Hematopoietic multipotent progenitor cell (in vitro differentiated cells): ENCODE measurements around the gene UFM1. TPM values are rescaled to one million over a fixed set of nuclear protein-coding genes. Genes with fewer than 3 reads are reported as not detected.
"Not testable (repeated sequence)": the region's sequence is repeated elsewhere in the genome, so short reads cannot be mapped to it uniquely, and the experiment has no call there.

Experiments
- DNase-seq, 3 donors: peaks; one replicate each; pipeline ENCODE4 v3.0.0-alpha.2; 2011 to 2015; ENCODE audit warnings: low read depth in 2 of 3, low spot score in 2 of 3
- total RNA-seq: library from RNA; depleted of rRNA; stranded (reverse); fragments of >200 nt; gene quantifications from one replicate; pipeline ENCODE4 v1.2.3, GENCODE V29; 2012

Gene UFM1
- total RNA-seq: 22.4 TPM

DNA sequence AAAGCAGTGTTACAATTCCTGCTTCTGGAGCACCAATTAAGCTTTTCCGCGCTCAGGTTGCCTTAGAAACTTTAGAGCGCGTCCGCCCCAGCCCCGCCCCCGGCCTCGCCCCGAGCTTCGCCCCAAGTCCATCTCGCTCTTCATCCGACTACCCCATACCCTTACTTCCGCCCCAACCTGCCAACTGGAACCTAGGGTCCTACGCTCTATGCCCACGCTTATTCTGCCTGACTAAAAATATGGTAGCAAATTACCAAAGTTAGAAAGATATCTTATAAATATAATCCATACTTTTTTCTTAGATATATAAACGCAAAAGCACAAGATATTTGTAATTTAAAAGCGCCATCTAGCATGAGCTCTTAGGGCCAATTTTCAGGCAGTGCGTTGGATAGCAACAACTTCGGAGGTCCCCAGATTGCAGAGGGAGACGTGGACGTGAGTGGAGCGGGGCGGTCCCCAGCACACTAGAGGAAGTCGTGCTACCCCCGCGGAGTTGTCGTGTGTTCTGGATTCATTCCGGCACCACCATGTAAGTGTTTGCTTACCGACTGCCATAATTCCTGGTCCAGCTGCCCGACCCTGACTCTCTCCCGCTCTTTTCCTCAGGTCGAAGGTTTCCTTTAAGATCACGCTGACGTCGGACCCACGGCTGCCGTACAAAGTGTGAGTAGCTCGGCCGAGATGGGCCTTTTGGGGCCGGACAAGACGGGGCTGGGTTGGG lies at the start of gene UFM1:
UFM1 (plus strand) TSS at position 462 of the 724 bp plus-strand sequence; CDS start at position 531, 69 bp downstream.
- DNase-seq: peak; percentile 82 to 97 (median 92)

DNA sequence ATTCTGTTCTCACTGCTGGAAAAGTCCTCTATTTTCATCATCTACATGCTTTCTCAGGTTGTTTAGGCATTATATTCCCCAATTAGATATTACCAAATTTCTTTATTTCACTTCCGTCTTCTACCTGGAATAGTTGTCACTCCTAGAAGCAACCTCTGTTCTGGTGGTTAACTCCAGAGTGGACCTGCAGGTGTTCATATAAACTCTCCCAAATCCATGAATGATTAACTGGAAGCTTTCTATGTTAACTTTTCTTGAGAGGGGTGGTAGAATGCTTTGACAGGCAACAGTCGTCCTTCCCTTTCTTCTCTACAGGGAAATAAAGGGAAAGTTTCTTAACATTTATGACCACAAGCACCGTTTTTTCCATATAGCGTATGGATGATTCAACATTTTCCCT lies 48.4 kb upstream of the UFM1 start:
- DNase-seq: no peak

- no peak for DNase-seq
Observed at GRCh38 chr13:38303816-38304320, 45.8 kb upstream of the UFM1 start.

- DNase-seq: no peak
Observed at GRCh38 chr13:38308736-38309135, 40.9 kb upstream of the UFM1 start.

DNA sequence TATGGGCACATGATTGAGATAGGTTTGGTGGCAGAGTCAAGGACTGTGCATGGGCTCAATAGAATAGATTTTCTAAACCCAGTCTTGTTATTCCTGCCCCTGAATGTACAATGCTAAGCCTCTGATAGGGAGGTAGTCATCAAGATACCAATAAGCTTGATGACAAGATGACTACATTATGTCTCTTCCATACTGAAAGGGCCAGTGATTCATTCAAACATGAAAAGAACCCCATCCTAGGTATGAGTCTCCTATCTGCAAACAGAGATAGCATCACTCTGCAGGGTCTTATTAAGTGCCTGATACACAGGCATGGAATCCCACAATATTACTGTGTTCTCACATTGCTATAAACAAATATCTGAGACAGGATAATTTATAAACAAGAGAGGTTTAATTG lies 40.3 kb upstream of the UFM1 start:
- DNase-seq: no peak

- DNase-seq: not testable (repeated sequence)
Observed at GRCh38 chr13:38311175-38311574, 38.5 kb upstream of the UFM1 start.

DNA sequence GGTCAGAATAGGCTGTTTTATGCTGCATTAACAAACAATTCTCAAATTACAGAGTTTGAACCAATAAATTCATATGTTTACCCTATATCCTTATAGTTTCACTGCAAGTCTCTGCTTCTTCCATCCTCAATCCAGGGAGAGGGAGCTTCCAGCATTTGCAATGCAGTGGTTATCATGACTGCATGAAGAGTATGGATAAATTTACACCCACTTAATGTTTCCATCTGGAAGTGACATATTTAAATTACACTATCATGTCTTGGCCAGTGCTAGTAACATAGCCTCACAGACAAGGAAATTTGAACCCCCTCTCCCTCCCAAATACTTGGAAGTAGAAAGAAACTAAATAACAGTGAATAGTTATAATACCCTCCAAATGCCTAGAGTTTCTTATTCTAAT lies 33.5 kb upstream of the UFM1 start:
- no peak for DNase-seq

DNA sequence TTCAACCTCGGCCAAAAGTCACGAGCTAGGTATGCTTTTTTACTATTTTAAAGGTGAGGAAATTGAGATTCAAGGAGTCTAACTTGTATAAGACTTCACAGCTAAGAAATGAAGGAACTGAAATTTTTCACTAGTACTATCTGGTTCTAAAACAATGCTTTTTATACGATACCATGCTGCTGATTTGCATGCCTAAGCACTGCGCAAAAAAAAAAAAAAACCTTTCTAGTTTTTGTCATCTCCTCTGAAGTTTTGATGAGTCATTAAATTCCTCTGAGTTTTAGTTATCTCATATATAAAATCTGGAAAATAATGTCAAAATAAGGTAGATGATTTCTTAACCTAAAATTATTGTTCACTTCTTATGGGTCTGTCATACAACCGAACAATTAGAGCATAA lies 28.0 kb upstream of the UFM1 start:
- DNase-seq: no peak

- DNase-seq: no peak
Observed at GRCh38 chr13:38325426-38325825, 24.2 kb upstream of the UFM1 start.

DNA sequence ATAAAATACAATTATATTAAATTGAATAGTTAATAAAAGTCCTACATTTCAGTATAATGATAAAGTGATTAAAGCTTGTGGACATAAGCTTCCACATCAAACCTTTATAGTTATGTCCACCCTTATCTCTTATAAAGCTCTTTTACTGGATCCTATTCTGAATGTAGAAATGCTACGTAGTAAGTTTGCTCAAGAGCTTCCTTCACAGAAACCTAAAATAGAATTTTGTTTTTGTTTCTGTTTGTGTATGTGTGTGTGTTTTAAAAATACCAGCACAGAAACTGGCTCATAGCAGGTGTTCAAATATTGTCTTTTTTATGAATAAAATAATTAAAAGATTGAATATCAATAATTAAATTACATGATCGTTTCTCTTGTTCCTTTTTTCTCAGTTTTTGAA lies 21.0 kb upstream of the UFM1 start:
- DNase-seq: no peak

DNA sequence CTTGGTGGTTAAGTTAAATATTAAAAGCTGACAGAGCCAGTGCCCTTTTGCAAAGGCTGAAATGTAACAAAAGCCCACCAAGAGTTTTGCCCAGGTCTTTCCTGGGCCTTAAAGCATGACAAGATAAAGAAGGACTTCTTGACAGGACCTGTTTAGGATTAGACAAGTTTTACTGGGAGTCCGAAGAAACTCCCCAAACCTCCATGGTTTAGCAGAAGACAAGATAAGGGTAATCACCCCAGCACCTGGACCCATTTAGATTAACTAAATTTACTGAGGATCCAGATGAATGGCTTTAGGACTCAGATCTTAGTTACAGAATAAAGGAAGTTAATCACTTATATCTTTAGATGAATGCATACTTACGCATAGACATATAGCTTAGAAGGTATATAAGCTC lies 14.8 kb upstream of the UFM1 start:
- DNase-seq: no peak

GRCh38 chr13:38338089-38338488 lies 11.6 kb upstream of the UFM1 start:
- DNase-seq: no peak

- DNase-seq: no peak
Observed at GRCh38 chr13:38340624-38341023, 9.0 kb upstream of the UFM1 start.

GRCh38 chr13:38341149-38341692 lies 8.4 kb upstream of the UFM1 start:
- peak in 2 of 3 donors; percentile 14 to 60 for DNase-seq

- no peak for DNase-seq
Observed at GRCh38 chr13:38346764-38347163, 2.9 kb upstream of the UFM1 start.

DNA sequence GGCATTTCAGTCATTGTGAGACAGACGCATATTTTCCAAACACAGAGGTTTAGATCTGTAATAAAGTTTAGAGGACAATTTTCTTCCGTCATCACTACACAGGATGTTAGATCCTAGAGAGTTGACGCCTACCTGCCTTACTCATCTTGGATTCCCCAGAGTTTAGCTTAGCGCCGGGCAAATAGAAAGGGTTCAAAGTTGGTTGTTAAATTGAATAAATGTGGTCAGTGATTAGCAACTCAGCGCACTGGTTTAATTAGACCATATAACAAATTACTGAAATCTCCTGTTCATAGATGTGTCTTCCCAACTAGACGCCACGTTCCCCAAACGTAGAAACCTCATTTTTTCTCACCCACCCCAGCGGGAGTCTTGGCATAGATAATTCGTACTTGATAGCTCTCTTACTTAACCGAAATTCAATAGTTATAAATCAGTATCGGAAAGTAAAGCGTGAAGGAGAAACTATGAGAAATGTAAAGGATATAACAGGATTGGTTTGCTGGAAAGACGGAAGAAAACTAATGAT lies 726 bp upstream of the UFM1 start:
- no peak for DNase-seq

GRCh38 chr13:38350114-38350617 lies 515 bp downstream of the UFM1 start:
- peak in 2 of 3 donors; percentile 57 to 67 for DNase-seq

GRCh38 chr13:38355595-38356119 lies 6.0 kb downstream of the UFM1 start:
- DNase-seq: no peak

GRCh38 chr13:38358684-38359083 lies 9.0 kb downstream of the UFM1 start:
- DNase-seq: no peak

DNA sequence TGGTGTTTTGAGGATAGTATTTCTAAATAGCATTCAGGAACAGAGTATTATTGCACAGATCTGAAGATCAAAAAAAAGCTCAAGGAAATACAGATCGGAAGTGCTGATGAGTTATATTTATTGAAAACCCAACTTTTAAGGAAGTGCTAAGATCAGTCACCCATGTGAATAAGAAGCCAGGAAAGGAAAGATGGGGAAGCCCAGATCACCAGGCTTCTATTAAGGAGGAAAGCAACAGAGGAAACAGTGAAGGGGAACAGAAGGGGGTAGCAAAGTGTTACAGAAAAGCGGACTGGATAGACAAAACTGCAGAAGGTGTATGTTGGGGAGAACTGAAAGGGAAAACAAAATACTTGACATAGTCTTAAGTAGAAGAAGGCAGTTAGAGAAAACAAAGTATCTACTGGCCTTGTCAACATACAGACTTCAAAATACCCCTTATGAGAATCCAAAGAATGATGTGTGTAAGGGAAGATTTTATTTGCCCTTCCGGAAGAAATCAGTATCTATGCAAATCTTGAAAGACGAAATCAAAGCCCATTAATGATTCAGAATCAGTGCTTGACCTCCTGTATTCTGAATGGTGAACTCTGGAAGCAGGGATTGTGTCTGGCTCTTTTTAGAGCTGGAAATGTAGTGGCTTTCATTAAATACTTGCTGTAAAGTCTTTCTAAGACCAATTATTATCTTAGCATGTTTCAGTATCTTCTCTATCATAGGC lies 12.1 kb downstream of the UFM1 start:
- peak in 2 of 3 donors; percentile 17 to 22 for DNase-seq

- DNase-seq: no peak
Observed at GRCh38 chr13:38363219-38363618, 13.6 kb downstream of the UFM1 start.
